Neural progenitor cell (in vitro differentiated cells): ENCODE results near the gene FAS.

Experiments
- CTCF ChIP-seq: fragments of 200-600 bp; sonication (generic); IDR thresholded peaks from 2 replicates; pipeline ENCODE4 v1.5.1; 2017; ENCODE audit warnings: antibody characterized with exemption, mild to moderate bottlenecking
- EZH2 ChIP-seq: fragments of 200-600 bp; sonication (generic); IDR thresholded peaks from 2 replicates; pipeline ENCODE4 v1.6.1; 2017; ENCODE audit warnings: antibody characterized with exemption, mild to moderate bottlenecking, moderate library complexity
- EZH2phosphoT487 ChIP-seq: fragments of 200-600 bp; sonication (generic); IDR thresholded peaks from 2 replicates; pipeline ENCODE4 v1.6.1; 2017; ENCODE audit warnings: antibody characterized with exemption

DNA sequence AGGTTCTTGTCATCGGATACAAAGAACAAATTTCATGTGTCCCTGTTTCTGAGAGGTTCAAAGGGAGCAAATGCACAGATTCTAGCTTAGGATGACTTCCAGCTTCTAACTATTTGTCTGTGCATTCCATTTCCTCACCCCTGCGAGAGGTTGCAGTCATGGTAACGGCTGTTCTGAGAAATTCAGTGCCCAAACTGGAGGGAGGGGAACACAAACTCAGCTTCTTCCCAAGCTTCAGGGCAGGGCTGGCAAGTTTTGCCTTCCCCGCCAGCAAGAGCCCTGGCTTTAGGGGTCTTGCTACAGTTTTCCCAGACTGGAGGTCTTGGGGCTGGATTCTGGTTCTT, 11.1 kb downstream of the FAS start:
- no peak for TF ChIP-seq CTCF
- no peak for TF ChIP-seq EZH2
- no peak for TF ChIP-seq EZH2phosphoT487
